Adrenal gland (tissue), 5 donors: ENCODE results near the gene KTN1.

Source experiments
- CTCF ChIP-seq, 6 experiments: fragments of 450-650 bp in 4 of 6; fragments of 200-600 bp in 2 of 6; sonication (generic) in 1 of 6; IDR thresholded peaks; 1 replicate in 5 of 6; 2 replicates in 1 of 6; pipeline versions ENCODE4 v1.5.1 to v1.8.0; 2016 to 2021; ENCODE audit warnings: antibody characterized with exemption in 6 of 6, mild to moderate bottlenecking in 2 of 6, moderate library complexity in 1 of 6
- POLR2A ChIP-seq, 2 donors: fragments of 450-650 bp; IDR thresholded peaks; one replicate each; pipeline ENCODE4 v1.6.1; 2017; ENCODE audit warnings: antibody characterized with exemption in 2 of 2, mild to moderate bottlenecking in 2 of 2, moderate library complexity in 1 of 2
- donor health status: DM: no; HTN: no; CAD: no.

GRCh38 chr14:55546212-55546874 lies 33.7 kb upstream of the KTN1 start:
- TF ChIP-seq CTCF (IDR thresholded peaks at IDR 0.05) = no peak
- no peak for TF ChIP-seq POLR2A (IDR thresholded peaks at IDR 0.05)
